Erythroblast (primary cell): ENCODE data around the gene PRSS12.

Experiments used
- GATA1 ChIP-seq: IDR thresholded peaks from 2 replicates; pipeline ENCODE4 v1.6.1; 2011; ENCODE audit warnings: low read depth, mild to moderate bottlenecking, control low read depth, low read length, moderate library complexity
- POLR2A ChIP-seq: IDR thresholded peaks from 2 replicates; pipeline ENCODE4 v1.6.1; 2011; ENCODE audit warnings: mild to moderate bottlenecking, low read length

DNA sequence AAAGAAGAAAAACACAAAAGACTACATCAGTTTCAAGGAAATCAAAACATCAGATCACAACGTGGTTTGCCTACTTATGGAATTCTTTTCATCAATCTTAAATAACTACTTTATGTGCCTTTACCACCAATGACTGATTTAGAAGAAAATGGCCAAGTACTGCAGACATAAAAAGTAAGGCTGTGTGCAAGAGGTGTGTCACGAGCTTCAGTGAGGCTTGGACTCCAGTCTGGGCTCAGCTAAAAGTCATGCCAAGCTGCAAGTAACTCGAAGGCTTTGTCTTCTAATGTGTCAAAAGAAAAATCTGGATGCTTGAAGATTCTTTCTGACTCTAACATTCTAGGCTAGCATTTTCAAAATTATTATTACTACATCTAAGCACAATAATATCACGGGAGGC is 17.0 kb downstream of the PRSS12 start:
- TF ChIP-seq POLR2A (no peak), GATA1 (no peak)
